ENCODE measurements around the gene PTPRD. TPM values are rescaled to one million over a fixed set of nuclear protein-coding genes. Genes with fewer than 3 reads are reported as not detected.
"Not testable (repeated sequence)": the region's sequence is repeated elsewhere in the genome, so short reads cannot be mapped to it uniquely, and the experiment has no call there.

PTPRD gene
- total RNA-seq, 1 donor from 2014 or later = 336 TPM

DNA sequence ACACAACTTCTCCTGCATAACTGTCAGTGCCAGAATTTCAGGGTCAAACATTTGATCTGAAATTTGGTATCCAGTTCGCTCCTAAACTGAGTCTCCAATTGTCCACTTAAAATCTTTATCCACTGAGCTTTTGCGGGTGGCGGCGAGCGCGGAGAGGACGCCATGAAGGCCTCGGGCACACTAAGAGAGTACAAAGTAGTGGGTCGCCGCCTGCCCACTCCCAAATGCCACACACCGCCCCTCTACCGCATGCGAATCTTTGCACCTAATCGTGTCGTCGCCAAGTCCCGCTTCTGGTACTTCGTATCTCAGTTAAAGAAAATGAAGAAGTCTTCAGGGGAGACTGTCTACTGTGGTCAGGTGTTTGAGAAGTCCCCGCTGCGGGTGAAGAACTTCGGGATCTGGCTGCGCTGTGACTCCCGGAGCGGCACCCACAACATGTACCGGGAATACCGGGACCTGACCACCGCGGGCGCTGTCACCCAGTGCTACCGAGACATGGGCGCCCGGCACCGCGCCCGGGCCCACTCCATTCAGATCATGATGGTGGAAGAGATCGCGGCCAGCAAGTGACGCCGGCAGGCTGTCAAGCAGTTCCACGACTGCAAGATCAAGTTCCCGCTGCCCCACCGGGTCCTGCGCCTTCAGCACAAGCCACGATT, 1899.5 kb downstream of the PTPRD start:
- DNase-seq = no peak

GRCh38 chr9:8709731-8710130, 1903.1 kb downstream of the PTPRD start:
- no peak for DNase-seq

DNA sequence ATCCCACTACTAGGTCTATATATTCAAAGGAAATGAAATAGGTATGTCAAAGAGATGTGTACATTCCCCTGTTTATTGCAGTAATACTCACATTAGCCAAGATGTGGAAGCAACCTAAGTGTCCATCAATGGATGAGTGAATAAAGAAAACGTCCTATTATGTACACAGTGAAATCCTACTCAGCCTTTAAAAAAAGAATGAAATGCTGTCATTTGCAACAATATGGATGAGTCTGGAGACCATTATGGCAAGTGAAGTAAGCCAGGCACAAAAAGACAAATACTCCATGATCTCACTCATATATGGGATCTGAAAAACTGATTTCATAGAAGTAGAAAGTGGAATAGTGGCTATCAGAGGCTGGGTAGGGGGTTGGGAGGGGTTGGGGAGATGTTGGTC, 1904.1 kb downstream of the PTPRD start:
- no peak for DNase-seq

DNA sequence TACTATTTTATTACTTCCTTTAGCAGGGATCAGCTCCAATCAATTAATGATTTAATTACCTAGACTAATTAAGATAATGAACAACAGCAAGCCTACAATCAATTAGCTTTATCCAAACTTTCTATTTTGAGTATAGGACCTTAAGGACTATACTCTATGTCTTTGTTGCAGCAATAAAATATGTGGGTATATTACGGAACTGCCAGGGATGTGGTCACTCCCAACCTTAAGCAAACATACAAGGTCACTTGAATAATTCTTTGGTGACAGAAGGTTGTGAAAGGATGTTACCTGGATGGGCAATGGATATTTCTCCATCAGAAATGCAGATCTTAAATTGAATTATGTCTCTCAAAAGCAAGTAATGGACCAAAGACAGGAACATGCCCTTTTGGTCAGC, 1905.8 kb downstream of the PTPRD start:
- no peak for DNase-seq

- no peak for DNase-seq
These were observed 1906.3 kb downstream of the PTPRD start for GRCh38 chr9:8706531-8706930.

DNA sequence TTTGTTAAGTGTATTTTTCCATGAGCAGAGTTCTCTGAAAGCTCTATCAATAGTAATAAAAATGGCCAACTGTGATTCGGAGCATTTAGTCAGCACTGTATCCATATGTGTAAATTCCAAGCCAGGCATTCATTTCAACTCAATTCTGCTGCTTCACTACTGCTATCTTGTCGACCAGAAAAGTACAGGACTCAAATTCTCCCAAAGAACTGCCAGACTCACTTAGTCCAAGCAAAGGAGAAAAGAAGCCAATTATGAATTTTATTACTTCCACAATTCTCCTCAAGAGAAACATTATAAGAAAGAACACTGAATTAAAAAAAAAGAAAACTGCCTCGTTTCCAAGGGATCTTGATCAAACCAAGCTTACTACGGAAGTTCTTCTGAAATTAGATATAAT, 1906.9 kb downstream of the PTPRD start:
- DNase-seq = no peak

DNA sequence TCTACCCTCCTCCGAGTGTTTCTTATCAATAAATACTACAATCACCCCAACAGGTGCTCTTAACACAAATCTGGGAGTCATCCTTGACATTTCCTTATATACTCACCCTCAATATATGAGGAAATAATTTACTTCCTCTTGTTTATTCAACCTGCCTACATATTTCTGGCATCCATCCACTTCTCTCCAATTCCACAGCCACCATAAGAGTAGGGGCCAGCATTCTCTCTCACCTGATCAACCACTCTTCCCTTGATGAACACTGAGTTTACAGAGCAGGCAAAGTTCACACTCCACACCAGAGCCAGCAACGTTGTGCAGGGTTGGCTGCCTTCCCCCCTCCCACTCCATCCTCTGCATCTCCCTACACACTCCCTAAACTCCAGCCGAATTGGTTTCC, 1908.9 kb downstream of the PTPRD start:
- no peak for DNase-seq

GRCh38 chr9:8701904-8702303, 1910.9 kb downstream of the PTPRD start:
- DNase-seq = no peak

DNA sequence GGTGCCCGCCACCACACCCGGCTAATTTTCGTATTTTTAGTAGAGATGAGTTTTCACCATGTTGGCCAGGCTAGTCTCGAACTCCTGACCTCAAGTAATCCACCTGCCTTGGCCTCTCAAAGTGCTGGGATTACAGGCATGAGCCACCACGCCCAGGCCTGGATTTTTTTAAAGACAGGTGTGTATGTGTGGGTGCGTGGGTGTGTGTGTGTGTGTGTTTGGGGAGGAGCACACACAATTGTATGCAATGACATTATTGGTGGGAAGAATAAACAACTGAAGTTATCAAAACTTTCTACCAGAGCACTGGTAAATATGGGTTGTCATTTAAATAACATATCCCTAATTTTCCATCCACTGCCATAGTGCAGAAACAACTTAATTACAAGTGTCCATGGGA, 1915.2 kb downstream of the PTPRD start:
- not testable (repeated sequence) for DNase-seq

GRCh38 chr9:8696516-8696915, 1916.3 kb downstream of the PTPRD start:
- DNase-seq = no peak

DNA sequence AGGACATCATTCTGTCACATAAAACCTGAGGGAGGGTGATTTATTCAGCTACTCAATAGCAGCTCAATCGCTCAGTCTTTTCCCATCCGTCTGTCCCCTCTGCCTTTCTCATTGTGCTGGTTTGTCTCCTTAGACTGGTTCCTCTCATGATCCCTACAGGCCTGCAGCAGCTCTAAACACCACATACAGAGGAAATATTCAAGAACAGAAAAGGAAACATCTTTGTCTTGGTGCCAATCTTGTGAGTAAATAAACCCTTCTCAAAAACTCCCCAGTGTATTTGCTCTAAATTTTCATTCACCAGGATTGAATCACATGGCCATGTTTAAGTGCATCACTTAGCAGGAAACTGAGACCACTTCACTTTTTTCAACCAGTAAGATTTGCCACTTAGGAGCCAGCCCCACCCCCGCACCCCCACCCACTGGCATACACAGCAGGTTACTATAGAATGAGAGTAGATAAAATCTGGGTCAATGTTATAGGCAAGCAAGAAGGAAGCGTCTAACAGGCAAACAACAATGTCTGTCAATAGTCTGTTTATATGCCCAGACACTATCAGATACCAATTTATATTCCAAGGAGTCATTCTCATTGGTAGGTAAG, 1917.7 kb downstream of the PTPRD start:
- no peak for DNase-seq

DNA sequence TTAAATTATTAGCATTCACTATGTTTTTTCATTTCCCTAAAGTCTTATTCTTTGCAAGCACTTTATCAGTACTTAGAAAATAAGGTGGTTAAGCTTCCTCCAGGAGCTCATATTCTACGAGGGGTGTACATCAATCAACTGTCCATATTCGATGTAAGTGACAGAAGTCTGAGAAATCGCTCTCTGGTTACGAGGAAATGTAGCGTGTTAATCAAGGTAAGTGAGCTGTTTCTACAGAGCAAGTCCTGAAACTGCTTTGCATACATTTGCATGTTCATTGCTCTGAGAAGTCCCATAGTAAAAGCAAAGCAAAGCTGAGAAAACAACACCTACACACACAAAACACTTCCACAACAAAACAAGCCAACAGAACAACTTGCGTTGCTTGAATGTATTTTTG, 1919.3 kb downstream of the PTPRD start:
- no peak for DNase-seq

DNA sequence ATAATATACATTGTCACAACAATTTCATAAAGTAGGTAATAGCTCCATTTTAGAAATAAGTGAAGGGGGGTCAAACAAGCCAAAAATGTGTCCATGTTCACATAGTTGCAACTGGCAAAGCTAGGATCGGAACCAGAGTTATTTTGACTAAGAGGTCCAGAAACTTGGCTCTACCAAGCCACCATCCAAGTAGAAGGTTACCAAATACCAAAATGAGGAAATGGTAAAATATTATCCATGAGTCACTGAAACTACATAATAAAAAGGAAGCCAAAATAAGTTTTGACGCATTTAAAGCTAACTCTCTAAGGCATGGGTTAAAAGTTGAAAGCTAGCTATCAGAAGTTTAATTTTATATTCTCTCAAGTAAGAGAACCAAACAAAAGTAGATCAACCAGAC, 1926.3 kb downstream of the PTPRD start:
- DNase-seq = no peak

DNA sequence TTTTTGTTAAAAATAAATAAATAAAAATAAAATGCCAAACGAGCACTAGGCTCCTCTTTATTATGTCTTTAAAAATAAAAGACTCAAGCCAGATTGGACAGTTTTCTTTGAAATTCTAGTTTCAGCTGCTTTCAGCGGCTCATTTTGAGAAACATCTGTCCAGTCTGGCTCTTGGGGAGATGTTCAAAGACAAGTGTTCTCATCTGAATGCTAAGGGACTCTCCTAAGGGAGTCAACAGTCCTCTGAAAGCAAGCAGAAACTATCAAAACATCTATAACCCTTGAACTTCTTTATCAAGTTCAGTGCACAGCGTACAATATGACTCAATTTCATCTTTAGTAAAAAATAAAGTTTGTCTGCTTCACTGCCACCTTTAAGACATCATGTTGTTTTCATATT, 1927.0 kb downstream of the PTPRD start:
- no peak for DNase-seq

DNA sequence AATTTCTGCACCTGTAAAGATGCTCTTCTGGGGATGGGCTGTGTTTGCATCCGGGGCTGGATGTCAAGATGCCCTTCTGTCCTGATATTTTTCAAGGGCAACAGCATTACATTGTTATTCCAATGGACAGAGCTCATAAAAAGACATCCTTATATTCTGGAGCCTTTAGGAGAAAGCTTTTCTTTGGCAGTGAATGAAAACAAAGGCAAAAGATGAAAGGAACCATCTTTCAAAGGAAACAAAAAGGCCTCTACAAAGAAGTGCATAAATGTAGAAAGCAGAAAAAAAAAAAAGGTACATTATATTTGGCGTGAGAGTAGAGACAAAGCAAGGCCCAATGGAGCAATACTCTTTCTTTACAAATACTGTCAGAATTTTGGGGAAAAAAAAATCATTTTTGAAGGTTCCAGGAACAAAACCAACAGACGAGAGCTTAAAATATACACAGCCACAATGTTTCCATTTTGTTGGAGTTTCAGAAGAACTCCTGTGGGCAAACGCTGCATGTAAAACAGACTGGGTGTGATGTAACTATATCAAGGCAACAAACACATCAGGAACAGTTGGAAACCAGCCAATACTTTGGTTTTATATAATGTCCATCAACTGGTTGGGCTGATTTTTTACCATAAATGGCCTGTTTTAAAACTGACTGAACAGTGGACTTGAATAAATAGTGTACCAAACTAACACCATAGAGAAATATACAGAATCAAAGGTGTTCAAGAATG, 1927.7 kb downstream of the PTPRD start:
- no peak for DNase-seq

DNA sequence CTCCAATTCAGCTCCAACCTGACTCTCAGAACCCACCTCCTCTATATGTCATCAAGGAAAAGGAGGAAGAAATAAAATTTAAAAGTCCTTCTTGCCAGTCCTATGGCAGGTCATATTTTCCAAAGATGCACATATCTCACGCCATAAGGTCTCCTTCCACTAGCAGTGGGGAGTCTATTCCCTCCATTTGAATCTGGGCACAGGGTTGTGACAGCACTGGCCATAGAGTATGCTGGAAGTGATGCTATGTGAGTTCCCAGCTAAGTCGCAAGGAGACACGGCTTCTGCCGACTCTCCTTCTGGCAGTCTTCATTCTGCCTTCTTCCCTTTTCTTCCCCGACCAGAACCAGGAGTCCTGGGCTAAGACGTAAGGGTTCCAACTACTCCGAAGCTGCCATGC, 1929.3 kb downstream of the PTPRD start:
- DNase-seq = no peak

- DNase-seq = no peak
These were observed 1932.1 kb downstream of the PTPRD start for GRCh38 chr9:8680658-8681057.

DNA sequence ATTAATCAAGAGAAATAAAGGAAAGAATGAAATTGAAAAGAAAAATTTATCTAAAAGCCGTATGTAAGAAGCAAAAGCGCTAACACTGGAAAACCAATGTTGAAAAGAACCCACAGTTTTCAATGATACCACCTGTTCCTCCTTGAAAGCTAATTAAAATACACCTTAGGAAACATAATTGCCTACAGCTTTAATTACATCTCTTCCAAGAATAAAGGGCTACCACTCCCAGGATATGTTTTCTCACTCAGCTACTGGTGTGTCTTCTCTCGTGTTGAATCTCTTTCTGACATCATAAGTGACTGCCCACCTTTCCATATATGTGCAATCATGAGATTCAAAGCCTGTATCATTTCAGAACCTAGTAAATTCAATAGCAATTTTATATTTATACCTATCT, 1932.6 kb downstream of the PTPRD start:
- no peak for DNase-seq

DNA sequence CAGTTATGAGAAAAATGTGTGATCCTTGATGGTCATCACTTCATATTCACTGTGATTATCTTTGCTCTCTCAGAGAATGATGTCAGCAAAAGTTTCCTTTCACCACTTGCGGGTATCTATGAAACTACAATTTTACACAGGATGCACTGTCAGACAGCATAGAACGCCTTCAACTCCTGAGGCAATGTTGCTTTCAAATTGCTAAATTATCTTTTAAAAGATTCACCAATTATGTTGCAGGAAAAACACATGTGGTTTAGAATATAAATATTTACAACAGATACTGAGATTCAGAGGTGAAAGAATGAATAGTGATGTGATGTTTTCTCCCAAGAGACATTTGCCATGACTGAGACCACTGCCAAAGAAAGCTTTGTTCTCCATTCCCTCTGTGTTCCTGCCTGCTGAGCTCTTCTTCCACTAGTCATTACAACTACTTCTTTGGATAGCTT, 1933.4 kb downstream of the PTPRD start:
- DNase-seq = no peak

- no peak for DNase-seq
These were observed 1935.1 kb downstream of the PTPRD start for GRCh38 chr9:8677741-8678140.

DNA sequence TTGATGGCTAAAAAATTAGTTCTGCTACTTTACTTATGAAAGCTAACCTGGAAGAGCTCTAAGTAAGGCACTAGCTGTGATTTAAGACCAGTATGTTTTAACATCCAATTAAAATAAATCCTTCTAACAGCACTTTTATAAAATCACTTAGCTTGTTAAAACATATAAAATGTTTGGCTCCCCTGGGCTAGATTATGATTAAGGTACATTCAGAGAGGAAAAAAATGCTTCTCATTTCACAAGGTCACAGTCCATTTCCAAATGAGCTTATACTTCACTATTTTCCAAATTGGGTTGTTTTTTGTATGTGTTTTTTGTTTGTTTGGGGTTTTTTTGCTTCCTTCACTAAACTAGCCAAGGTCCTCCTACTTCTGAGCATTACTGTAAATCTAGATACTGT, 1938.3 kb downstream of the PTPRD start:
- DNase-seq = no peak

GRCh38 chr9:8673830-8674229, 1939.0 kb downstream of the PTPRD start:
- DNase-seq = no peak

DNA sequence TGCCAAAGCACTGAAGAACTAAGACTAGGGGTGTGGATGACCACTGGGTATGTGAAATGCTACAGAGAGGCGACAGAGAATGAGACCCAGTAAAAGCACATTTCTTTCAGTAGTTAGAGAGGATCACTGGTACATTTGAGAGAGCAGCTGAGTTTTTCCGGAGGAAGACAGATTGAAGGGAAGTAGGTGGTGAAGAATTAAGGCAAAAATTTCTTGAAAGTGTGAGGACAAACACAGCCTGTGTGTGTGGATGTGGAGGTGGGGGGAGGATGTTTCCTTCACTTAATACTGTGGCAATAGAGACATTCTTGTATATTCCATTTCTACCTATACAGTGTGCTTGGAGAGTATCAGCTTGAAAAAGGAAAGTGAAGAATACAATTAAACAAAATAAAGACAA, 1942.1 kb downstream of the PTPRD start:
- no peak for DNase-seq

DNA sequence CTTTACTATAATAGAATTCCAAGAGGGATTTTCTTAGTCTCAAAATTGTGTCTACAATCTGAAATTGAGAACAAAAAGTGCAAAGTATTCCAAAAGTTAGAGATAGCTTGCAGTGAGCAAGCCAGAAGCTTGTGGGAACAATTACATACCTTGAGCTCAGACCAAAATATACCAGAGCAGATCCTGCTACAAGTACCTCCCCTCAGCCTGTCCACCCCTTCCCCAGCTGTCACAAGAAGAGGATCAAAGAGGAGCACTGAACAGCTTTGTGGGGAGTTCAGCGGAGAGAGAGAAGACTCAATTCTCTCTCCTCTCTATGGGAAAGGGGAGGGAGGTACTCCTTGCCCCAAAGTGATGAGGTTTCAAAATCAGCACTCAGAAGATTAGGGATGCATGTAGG, 1944.1 kb downstream of the PTPRD start:
- DNase-seq = no peak
